Stimulated activated CD4-positive, alpha-beta T cell treated with anti-CD3 and anti-CD28 coated beads, Interleukin-12 subunit alpha, Interleukin-12 subunit beta, amount 100 ng/mL, for 24 hours (primary cell): Measurements from ENCODE around the gene ACER2.
A peak's percentile ranks its signal among the peaks of the same experiment; 100 is the strongest.
"Not testable (repeated sequence)": the region's sequence is repeated elsewhere in the genome, so short reads cannot be mapped to it uniquely, and the experiment has no call there.

Experiments
- DNase-seq, 2 experiments: peaks; one replicate each; pipeline ENCODE4 v3.0.0-alpha.2; 2020; ENCODE audit warnings: low read depth in 2 of 2

Gene ACER2

DNA sequence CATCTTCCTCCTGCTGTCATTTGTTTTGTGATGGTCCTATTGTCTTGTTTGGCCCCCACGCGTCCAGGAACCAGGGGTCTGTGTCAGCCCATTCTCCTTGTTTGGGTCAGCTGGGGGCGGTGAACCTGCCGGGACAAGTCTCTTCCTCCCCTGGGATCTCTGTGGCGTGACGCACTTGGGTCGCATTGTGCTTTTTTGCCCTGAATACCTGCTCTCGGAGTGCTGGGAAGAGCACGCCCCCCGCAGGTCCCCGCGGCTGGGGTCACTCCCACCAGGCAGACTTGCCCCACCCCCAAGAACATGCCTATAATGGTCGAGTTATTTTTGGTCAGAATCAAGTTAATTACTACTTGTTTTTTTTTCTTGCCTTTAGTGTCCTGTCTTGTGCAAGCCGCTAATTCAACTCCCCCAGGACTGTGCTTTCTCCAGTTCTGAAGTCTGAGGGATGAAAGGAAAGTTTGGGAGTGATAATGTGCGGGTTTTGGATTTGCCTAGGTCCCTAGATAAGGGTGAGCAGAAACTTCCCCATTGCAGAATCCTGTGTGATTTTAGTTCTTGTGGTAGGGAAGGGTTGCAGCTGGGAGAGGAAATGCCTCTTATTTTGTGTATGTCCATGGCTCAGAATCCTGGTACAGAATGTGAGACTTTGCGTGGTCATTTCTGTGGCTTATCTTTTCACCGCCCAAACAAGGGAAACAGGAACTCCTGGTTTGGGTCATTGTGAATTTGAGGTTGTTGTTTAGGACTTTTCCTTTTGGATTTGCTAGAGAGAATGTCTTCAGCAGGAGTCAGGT, 789 bp downstream of the ACER2 start:
- peak in 1 of 2 experiments; percentile 6 for DNase-seq

DNA sequence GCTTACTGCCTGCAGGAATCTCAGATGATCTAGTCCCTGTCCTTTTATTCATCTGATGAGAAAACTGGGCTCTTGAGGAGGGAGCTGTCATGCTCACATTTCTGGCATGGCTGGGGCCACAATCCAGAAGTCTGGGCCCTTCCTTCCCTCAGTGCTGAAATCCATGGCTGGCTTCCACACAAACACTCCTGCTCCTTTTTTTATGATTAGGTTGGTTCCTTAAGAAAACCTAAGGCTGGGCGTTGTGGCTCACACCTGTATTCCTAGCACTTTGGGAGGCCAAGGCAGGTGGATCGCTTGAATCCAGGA, 1.3 kb downstream of the ACER2 start:
- DNase-seq: no peak

DNA sequence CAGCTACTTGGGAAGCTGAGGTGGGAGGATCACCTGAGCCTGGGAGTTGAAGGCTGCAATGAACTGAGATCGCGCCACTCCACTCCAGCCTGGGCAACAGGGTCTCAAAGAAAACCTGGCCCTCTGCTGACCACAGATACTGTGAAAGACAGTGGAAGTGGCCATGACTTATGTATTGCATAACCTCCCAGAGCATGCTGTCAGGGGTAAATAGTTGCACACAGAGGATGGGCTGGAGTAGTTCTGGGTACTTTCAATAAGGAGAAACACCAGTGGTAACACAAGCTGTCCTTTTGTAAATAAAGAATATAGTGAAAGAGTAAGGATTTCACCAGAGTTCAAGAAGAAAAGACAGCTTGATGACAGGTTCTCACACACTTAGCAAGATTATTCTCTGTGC, 1.8 kb downstream of the ACER2 start:
- no peak for DNase-seq

DNA sequence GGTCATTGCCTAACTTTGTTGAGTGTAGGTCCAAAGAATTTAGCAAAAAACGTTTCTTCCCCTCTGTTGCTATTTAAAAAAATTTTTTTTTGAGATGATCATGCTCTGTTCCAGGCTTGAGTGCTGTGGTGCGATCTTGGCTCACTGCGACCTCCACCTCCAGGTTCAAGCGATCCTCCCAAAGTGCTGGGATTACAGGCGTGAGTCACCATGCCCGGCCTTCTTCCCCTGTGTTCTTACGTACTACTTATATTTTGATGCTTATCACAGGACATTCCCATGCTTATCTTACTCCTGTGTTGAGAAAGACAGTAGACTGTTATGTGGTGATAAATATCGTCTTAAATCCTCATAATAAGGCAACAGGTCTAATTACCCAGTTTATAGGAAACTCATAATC, 2.5 kb downstream of the ACER2 start:
- no peak for DNase-seq

DNA sequence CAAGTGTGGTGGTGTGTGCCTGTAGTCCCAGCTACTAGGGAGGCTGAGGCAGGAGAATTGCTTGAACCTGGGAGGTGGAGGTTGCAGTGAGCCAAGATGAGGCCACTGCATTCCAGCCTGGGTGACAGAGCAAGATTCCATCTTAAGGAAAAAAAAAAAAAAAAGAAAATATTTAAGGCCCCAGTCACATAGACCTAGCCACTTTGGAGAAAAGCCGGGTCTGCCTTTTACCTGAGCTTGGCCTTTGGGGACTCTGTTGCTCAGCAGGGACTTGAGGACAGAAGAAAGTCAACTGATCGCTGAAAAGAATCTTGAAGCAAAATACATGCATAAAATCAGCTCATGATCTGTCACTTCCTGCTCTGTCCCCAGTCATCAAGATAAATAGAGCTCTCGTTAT, 4.6 kb downstream of the ACER2 start:
- not testable (repeated sequence) for DNase-seq

DNA sequence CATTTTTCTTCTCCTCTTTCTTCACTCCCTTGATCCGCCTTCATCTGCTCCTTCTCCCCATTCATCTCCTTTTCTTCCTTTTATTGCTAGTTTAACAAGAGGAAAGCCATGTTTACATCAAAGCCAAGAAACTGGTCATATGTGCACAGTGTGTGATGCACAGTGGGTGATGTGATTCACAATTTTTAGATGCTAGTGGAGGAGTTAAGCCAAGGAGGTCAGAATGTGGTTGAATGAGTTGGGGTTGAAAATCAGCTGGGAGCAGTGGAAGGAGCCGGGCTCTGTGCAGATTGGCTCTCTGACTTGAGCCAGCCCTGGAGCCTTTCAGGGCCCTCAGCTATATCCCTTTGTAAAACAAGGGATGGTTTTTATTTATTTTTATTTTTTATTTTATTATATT, 7.3 kb downstream of the ACER2 start:
- no peak for DNase-seq

DNA sequence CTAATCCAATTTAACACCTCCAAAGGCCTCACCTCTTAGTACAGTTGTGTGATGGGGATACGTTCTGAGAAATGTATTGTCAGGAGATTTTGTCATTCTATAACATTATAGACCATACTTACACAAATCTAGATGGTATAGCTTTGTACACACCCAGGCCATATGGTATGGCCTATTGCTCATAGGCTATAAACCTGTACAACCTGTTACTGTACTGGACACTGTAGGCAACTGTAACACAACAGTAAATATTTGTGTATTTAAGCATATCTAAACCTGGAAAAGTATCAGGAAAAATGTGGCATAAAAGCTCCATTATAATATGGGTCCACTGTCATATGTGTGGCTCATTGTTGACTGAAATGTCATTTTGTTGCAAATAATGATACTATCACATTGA, 12.1 kb downstream of the ACER2 start:
- no peak for DNase-seq

DNA sequence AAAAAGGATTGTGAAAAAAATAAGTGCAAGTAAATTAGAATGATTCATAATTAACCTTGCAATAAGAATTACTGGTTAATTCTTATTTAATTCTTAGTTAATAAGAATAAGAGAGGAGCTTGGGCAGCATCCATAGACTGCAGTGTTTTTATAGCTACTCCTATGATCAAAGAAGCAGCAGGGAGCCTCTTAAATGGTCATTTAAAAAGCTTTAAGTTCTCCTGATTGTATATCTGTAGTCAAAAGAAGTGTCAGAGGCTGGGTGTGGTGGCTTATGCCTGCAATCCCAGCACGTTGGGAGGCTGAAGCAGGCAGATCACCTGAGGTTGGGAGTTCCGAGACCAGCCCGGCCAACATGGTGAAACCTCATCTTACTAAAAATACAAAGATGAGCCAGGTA, 14.4 kb downstream of the ACER2 start:
- no peak for DNase-seq

DNA sequence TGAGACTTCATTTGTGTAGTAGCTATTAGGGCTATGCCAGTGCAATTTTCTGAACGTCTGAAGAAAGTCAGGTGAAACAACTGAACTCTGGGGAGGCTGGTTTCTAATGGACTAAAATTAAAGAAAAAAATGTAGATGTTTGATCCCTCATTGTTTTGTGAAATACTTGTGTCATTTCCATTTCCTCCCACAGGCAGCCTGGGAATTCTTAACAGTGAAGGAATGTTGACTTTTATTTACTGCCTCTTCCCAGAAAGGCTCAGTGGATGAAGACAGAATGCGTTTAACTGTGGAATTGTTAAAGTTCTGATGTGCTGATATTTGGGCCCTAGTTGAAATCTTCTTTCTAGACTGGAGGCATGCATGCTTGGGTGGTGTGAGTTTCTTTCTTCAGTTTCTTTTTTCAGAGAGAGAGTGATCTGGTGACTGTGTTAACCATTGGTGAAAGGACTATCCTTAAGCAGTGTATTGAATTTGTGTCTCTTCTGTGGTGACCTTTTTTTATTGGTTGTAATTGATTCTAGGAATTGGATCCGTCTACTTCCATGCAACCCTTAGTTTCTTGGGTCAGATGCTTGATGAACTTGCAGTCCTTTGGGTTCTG, 15.5 kb downstream of the ACER2 start:
- no peak for DNase-seq

DNA sequence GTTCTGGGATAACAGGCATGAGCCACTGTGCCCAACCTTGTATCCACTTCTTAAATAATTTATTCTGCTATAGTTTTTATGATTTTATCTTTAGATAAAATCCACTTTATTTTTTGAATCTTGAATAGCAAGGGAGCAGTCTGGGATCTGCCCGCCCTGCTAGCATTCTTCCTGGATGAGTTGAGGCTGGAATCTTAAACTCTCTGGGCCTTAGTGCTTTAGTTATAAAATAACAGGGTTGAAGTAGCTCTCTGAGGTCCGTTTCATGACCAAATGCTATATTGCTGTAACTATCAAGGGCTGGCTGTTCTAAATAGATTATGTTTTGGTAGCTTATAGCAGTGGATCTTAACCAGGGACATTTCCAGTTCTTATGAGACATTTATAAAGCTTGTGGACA, 20.8 kb downstream of the ACER2 start:
- no peak for DNase-seq

DNA sequence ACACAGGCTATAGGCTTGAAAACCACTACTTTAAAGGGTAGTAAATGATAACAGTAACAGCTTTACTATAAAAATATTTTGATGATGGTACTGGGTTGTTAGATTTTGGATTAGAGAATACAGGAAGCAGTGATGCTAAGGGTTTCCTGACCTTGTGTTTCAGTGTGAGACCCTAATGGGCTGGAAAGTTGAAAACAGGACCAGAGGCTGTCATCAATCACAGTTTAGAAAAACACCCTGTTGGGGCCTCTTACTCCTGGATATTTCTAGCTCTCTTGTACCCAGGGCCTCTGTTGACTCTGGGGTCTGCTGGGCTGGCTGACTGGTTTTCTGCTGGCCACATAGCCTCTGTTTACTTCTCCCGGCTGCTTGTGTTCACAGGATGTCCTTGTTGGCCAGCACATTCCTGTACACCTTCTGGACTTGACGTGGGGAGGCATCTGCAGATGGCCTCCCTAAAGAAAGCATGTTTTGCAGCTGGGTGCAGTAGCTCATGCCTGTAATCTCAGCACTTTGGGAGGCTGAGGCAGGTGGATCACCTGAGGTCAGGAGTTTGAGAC, 21.5 kb downstream of the ACER2 start:
- no peak for DNase-seq

DNA sequence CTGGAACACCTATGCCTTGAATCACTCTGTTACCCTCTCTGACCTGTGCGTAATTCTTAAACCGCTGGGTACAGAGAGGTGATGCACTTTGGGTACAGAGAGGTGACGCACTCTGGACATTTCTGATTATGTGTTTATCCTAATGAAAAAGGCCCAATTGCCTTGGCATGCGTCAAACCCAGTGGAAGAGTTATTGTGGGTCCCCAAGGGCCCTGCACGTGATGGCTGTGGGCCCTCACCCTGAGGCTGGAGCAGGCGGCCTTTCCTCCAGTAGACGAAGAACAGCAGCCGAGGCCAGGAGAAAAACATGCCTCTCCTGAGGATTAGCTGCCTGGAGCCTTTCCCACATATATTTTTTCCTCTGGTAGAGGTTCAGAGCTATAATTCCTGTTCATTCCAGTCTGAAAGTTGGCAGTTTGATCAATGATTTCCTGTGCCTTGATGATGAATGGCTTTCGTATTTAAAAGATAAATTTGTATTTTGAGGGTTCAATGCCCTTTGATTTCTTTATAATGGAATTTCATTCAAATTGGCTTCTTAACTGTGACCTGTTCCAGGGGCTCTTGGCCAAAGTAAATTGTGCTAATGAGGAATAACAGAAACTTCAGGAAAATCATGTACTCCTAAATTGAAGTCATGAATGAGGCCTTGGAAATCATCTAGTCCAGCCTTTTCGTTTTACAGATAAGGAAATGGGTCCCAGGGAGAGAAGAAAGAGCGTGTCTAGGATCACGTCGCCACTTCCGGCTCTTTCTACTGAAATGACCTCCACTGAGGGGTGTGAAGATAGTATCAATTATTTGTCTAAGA, 22.8 kb downstream of the ACER2 start:
- DNase-seq: no peak

DNA sequence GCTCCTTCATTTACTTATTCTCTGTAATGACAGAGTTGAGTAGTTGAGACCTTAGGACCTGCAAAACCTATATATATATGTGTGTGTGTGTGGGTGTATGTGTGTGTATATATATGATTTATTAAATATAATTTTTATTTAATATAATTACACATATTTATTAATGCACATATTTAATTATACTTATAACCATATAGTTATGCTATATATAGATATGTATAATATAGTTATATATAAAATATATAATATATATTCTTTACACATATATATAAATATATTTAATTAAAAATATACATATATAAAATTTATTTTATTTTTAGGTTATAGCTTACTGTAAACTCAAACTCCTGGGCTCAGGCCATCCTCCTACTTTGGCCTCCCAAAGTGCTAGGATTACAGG, 23.7 kb downstream of the ACER2 start:
- no peak for DNase-seq

DNA sequence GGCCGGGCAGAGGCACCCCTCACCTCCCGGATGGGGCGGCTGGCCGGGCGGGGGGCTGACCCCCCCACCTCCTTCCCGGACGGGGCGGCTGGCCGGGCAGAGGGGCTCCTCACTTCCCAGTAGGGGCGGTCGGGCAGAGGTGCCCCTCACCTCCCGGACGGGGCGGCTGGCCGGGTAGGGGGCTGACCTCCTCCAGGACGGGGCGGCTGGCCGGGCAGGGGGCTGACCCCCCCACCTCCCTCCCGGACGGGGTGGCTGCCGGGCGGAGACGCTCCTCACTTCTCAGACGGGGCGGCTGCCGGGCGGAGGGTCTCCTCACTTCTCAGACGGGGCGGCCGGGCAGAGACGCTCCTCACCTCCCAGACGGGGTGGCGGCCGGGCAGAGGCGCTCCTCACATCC, 24.9 kb downstream of the ACER2 start:
- not testable (repeated sequence) for DNase-seq

DNA sequence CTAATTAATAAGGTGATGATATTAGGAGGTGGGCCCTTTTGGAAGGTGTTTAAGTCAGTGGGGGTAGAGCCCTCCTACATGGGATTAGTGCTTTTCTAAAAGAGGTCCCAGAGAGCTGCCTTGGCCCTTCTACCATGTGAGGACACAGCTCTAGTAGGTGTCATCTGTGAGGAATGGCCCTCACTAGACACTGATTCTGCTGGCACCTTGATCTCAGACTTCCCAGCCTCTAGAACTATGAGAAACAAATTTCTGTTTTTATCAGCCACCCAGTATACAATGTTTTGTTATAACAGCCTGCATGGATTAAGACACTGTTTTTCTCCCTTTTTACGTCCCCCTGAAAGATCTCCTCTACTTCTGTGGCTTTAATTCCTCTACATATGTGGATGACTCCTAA, 31.6 kb downstream of the ACER2 start:
- DNase-seq: no peak

DNA sequence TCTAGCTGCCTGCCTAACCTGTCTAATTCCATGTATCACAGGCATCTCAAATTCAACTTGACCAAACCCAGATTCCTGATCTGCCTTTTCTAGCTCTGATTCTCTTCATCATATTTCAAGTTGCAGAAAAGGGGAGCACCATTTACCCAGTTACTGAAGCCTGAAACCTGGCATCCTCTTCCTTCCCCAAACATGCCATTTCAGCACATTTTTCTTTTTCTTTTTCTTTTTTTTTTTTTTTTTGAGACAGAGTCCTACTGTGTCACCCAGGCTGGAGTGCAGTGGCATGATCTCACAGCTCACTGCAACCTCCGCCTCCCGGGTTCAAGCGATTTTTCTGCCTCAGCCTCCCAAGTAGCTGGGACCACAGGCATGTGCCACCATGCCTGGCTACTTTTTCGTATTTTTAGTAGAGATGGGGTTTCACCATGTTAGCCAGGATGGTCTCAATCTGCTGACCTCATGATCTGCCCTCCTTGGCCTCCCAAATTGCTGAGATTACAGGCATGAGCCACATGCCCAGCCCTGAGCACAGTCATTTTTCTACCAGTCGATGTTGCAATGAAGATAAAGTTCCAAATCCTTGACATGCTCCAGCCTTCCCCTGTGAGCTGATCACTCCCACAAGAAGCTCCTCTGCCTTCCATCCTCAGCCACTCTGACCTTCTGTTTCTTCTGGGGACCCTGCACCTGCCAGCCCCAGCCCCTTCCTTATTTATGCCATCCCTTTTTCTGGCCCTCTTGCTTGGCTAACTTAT, 32.2 kb downstream of the ACER2 start:
- DNase-seq: no peak

DNA sequence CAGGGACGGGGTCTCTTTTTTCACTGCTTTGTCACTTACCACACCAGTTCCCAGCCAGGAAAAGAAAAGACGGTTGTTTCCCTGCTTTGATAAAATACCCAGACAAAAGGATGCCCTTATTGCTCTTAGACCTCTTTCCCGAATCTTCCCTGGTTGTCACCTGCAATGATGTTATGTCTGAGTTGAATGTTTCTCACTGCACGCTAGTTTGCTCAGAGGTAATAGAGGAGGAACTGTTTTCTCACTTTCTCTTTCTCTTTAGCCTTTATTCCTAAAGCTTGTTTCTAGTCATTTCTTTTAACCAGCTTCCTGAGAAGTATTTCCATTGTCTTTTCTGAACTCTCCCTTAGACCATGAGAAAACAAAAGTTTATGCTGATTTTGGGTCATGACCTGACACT, 32.9 kb downstream of the ACER2 start:
- no peak for DNase-seq

DNA sequence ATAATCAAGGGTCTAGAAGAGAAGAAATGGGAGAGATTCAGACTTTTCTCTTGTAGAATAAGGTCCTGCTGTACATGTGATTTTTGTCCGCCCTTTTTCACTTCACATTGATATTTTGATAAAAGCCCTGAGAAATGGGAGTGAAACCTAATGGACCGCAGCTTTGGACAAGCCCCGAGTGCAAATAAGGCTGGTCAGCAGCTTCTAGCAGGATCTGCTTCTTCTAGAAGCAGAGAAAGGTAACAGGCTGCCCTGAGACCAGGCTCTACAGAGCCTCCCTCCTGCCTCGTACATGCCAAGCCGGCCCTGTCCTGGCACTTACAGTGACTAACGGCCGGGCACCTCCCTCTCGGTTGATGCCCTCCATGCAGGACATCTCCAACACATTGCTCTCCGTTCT, 33.4 kb downstream of the ACER2 start:
- no peak for DNase-seq

DNA sequence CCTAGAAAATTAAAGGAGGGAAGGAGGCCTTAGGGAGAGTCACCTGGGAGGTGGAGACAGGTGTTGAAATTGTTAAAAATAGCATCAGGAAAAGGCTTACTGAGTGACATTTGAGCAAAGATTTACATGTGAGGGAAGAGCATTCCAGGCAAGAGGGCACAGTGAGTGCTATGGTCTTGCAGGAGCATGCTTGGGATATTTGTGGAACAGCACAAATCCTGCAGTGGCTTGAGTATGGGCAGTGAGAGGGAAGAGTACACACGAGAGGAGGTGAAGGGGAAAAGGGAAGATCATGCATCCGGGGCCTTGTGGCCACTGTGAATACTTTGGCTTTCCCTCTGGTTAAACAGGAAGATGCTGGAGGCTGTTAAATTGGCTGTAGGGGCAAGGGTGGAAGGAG, 36.6 kb downstream of the ACER2 start:
- DNase-seq: no peak

DNA sequence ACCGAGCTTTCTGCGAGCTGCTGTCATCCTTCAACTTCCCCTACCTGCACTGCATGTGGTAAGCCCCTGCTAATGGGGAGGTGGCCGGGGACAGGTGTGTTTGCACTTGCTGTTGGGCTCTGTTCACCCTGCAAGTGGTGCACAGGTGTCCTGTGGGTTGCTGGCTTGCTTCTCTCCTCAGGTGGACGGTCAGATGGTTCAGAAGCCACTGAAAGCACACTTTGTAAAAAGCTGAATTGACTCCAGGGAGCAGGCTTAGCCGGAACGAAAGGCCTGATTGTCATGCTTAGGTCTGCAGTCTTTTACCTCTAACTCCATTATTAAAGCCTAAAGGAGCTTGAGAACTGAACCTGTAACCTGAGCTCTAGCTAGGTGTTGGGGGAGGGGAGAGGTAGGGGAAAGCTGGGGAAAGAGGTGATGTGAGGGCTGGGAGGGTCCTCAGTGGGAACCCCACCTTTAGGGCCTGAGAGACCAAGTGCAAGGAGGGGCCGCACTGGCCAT, 37.6 kb downstream of the ACER2 start:
- no peak for DNase-seq

DNA sequence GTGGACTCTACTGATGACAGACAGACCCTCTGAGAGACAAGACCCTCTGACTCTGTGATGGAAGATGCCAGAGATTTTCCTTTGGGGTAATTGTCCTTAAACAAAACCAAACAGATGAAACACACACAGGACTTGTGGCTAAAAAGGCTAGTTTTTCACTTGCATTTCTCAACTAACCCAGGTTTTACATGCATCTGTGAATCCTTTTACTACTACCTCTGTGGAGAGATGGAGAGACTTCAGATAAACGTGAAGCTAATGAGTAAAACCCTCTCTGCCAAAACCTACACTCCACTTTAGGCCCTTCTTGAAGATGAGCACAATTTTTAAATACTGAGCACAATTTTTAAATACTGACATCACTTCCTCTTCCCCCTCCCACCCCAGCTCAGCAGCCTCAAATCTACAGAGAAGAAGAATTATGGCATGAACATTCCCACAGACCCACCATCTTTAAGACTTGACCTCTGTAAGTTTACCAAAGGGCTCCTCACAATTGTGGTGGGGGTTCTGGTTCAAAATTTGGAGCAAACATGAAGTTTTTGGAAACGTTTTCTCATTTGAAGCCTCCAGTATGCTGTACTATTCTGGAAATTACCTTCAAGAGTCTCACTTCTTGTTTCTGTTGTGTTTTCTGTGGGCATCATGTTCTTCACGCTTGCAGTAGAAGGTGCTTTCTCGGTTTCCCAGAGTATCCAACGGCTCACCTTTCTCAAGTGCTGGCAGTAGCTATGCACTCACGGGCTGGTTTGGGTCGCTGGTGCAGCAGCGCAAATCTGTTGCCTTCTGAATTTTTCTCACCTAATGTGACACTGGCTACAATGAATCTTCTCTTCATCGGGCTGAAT, 42.7 kb downstream of the ACER2 start:
- no peak for DNase-seq
